ENCODE measurements around the gene CHP1. TPM values are rescaled to one million over a fixed set of nuclear protein-coding genes. Genes with fewer than 3 reads are reported as not detected.
A peak's percentile ranks its signal among the peaks of the same experiment; 100 is the strongest.
"Not testable (repeated sequence)": the region's sequence is repeated elsewhere in the genome, so short reads cannot be mapped to it uniquely, and the experiment has no call there.

Gene CHP1
- total RNA-seq, 4 donors from 2014 or later = 115 to 241 (median 160) TPM

DNA sequence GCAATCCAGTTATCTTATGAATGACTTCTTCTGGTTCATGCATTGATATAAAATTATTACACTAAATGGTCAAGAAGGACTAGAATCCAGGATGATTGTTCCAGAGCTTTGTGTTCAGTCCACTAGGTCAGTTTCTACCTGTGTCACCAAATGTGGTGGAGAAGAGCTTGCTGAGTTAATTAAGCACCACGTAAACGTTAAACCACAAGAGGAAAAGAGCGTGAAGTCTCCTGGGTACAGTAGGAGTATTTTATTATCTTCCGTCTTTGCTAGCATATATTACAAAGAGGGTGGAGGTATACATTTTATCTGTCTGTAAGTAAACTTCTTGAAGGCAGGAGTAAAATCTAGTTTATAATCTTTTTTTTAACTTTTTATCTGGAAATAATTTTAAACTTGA is 23.5 kb downstream of the CHP1 start:
- no peak for DNase-seq
- Histone ChIP-seq H3K9me3 (no peaks in the 10 kb centered on the region), H3K4me1 (peaks cover 0 to 14% (median 0%) of the 10 kb centered on the region in 3 donors), H3K36me3 (peaks cover 0 to 71% (median 3%) of the 10 kb centered on the region in 3 donors), H3K27me3 (no peaks in the 10 kb centered on the region), H3K27ac (no peak overlapping the region), H3K4me3 (no peak overlapping the region)
- intact Hi-C loops (cut with DNase I) = no loop called here
- TF ChIP-seq, protein P1, sequence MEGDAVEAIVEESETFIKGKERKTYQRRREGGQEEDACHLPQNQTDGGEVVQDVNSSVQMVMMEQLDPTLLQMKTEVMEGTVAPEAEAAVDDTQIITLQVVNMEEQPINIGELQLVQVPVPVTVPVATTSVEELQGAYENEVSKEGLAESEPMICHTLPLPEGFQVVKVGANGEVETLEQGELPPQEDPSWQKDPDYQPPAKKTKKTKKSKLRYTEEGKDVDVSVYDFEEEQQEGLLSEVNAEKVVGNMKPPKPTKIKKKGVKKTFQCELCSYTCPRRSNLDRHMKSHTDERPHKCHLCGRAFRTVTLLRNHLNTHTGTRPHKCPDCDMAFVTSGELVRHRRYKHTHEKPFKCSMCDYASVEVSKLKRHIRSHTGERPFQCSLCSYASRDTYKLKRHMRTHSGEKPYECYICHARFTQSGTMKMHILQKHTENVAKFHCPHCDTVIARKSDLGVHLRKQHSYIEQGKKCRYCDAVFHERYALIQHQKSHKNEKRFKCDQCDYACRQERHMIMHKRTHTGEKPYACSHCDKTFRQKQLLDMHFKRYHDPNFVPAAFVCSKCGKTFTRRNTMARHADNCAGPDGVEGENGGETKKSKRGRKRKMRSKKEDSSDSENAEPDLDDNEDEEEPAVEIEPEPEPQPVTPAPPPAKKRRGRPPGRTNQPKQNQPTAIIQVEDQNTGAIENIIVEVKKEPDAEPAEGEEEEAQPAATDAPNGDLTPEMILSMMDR (IDR thresholded peaks at IDR 0.05) = no peak
- no peak for TF ChIP-seq POLR2A (IDR thresholded peaks at IDR 0.05)
- 64 to 84% methylated on average over 4 of the region's 4 CpGs for WGBS, 2 donors

DNA sequence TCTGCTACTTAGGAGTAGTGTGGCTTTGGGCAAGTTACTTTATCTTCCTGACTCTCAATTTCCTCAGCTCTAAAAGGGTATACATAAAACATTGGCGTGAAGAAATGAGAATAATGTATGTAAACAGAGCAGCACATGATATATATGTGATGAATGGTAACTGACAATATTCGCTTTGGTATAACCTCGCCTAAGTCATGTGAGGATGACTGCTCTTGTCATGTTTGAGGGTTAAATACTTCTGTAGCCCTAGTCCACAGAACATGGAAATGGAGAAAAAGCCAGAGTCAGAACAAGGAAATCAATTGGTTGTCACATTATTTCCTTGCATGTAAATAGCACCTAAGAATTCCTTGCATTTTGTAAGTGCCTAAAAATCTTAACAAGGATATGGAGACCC is 25.0 kb downstream of the CHP1 start:
- Histone ChIP-seq H3K36me3 (peaks cover 0 to 83% (median 3%) of the 10 kb centered on the region in 3 donors), H3K27ac (no peak overlapping the region), H3K9me3 (no peaks in the 10 kb centered on the region), H3K4me3 (no peak overlapping the region), H3K4me1 (peaks cover 0 to 13% (median 0%) of the 10 kb centered on the region in 3 donors), H3K27me3 (no peaks in the 10 kb centered on the region)
- 89 to 97% methylated on average over 3 of the region's 3 CpGs for WGBS, 2 donors
- TF ChIP-seq, protein P1 (IDR thresholded peaks at IDR 0.05) = no peak
- no peak for TF ChIP-seq POLR2A (IDR thresholded peaks at IDR 0.05)
- DNase-seq = no peak
- intact Hi-C loops (cut with DNase I) = no loop called here

DNA sequence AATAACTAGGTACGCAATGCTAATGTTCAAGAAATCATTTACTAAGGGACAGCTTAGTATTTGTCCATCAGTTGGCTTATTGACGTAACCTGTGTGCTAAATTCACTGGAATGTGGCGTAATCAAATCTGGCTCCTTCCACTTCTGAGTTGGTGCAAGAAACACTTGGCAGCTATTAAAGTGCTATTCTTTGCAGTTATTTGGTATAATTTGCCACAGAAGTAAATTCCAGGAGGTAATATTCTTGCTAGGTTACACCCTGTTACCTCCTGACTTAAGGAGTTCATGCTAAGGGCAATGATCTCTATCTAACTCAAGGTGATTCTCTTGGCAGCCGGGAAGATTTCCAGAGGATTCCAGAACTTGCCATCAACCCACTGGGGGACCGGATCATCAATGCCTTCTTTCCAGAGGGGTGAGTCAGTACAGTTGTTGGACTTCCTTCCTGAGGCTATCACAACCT is 25.5 kb downstream of the CHP1 start:
- DNase-seq = no peak
- Histone ChIP-seq H3K27ac (no peak overlapping the region), H3K36me3 (peaks cover 0 to 83% (median 3%) of the 10 kb centered on the region in 3 donors), H3K27me3 (no peaks in the 10 kb centered on the region), H3K4me3 (no peak overlapping the region), H3K9me3 (no peaks in the 10 kb centered on the region), H3K4me1 (peaks cover 0 to 13% (median 0%) of the 10 kb centered on the region in 3 donors)
- WGBS, 2 donors = 60 to 71% methylated on average over 5 of the region's 5 CpGs
- intact Hi-C loops (cut with DNase I) = no loop called here
- TF ChIP-seq POLR2A (IDR thresholded peaks at IDR 0.05) = no peak

DNA sequence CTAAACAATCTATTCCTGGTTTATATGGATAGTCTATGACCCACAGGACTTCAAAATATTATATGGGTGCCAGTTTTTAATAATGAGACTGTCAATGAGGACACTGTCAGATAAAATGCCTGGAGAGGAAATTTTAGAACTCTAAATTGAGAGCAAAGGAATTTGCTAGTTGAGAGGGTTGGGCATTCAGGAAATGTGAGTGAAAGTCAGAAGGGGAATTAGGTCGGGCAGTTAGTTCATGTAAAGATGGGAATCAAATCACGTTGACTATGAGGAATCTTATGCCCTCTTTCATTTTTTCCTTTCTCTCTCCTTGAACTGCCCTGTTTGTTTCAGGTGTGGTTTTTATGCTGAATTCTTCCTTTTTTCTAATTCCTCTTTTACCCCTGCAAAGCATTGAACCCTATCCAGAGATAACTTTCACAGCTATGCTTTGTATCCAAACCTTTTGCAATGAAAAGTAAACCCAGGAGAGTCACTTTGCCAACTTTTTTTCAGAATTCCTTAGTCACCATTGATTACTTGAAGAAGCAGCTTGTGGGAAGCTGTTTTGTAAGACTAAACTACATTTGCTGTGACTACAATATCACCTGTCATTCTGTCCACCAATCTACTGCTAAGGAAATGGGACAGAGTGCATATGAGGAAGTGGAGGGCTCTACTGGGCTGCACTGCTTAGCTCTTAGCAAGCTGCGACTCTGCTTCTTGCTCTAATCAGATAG is 27.8 kb downstream of the CHP1 start:
- WGBS, 2 donors = 67 to 69% methylated on average over 3 of the region's 3 CpGs
- Histone ChIP-seq H3K36me3 (peaks cover 0 to 84% (median 9%) of the 10 kb centered on the region in 3 donors), H3K27ac (peak overlapping the region in 2 of 4 donors; percentile 1 to 18), H3K4me3 (no peak overlapping the region), H3K4me1 (peaks cover 0 to 13% (median 0%) of the 10 kb centered on the region in 3 donors), H3K27me3 (no peaks in the 10 kb centered on the region), H3K9me3 (no peaks in the 10 kb centered on the region)
- TF ChIP-seq, protein P1 (IDR thresholded peaks at IDR 0.05) = no peak
- TF ChIP-seq POLR2A (IDR thresholded peaks at IDR 0.05) = no peak
- intact Hi-C loops (cut with DNase I) = no loop called here
- DNase-seq = no peak

DNA sequence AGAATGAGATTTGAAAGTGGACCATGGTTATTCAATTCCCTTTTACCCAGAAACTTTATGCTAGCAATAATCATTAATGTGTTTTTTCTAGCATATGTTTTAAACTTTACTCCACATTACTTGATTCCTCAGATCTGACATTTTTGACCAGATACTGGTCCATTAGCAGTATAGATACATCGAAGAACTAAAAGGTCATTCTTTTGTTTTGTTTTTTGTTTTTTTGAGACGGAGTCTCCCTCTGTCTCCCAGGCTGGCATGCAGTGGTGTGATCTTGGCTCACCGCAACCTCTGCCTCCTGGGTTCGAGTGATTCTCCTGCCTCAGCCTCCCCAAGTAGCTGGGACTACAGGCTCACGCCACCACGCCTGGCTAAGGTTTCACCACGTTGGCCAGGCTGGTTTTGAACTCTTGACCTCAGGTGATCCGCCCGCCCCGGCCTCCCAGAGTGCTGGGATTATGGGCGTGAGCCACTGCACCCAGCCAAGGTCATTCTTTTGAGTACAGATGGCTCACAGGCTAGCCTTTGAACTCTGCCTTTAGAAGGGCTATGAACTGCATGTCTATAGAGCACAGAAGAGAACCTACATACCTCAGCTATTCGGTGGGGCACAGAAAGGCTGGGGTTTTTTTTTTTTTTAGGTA is 28.6 kb downstream of the CHP1 start:
- intact Hi-C loops (cut with DNase I) = no loop called here
- H3K4me1 ChIP-seq = peaks cover 0 to 19% (median 0%) of the 10 kb centered on the region in 3 donors

DNA sequence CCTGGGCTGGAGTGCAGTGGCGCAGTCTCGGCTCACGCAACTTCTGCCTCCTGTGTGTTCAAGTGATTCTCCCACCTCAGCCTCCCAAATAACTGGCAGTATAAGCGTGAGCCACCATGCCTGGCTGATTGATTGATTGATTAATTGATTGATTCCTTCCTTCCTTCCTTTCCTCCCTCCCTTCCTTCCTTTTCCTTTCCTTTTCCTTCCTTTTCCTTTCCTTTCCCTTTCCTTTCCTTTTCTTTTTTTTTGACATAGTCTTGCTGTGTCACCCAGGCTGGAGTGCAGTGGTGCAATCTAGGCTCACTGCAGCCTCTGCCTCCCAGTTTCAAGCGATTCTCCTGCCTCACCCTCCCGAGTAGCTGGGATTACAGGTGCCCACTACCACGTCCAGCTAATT is 29.9 kb downstream of the CHP1 start:
- 90 to 98% methylated on average over 7 of the region's 7 CpGs for WGBS, 2 donors
- Histone ChIP-seq H3K4me1 (peaks cover 0 to 19% (median 0%) of the 10 kb centered on the region in 3 donors), H3K36me3 (peaks cover 0 to 88% (median 9%) of the 10 kb centered on the region in 3 donors)
- H3K9me3 ChIP-seq; H3K4me3 ChIP-seq; intact Hi-C loops (cut with DNase I); DNase-seq; H3K27ac ChIP-seq; H3K27me3 ChIP-seq: not testable (repeated sequence)

More for the DNA sequence above, 28.6 kb downstream of the CHP1 start:
- H3K27me3 ChIP-seq = no peaks in the 10 kb centered on the region
- no peak for DNase-seq
- TF ChIP-seq POLR2A (IDR thresholded peaks at IDR 0.05) = no peak
- TF ChIP-seq, protein P1 (IDR thresholded peaks at IDR 0.05) = no peak
- no peaks in the 10 kb centered on the region for H3K9me3 ChIP-seq
- peak overlapping the region in 3 of 4 donors; percentile 1 to 25 (median 3) for H3K27ac ChIP-seq
- H3K36me3 ChIP-seq = peaks cover 0 to 85% (median 9%) of the 10 kb centered on the region in 3 donors
- no peak overlapping the region for H3K4me3 ChIP-seq
- 89 to 97% methylated on average over 5 to 12 of the region's 12 CpGs for WGBS, 2 donors

Measured in esophagus squamous epithelium (tissue), 5 donors.